Lower leg skin (tissue), 4 donors: ENCODE measurements around the gene SCAF1. TPM values are rescaled to one million over a fixed set of nuclear protein-coding genes. Genes with fewer than 3 reads are reported as not detected.

Experiments
- DNase-seq, 2 donors: peaks; one replicate each; pipeline ENCODE4 v3.0.0-alpha.2; 2019; ENCODE audit warnings: low spot score in 2 of 2
- H3K4me3 ChIP-seq: fragments of 200-600 bp; sonication (generic); 2 replicates; pipeline ENCODE4 v1.5.1; 2017; ENCODE audit warnings: mild to moderate bottlenecking, low read depth; ENCODE audit not compliant: poor library complexity, severe bottlenecking
- CTCF ChIP-seq, 3 donors: fragments of 450-650 bp; IDR thresholded peaks; one replicate each; pipeline ENCODE4 v1.5.1; 2016; ENCODE audit warnings: antibody characterized with exemption in 3 of 3, mild to moderate bottlenecking in 3 of 3, moderate library complexity in 2 of 3
- POLR2A ChIP-seq, 2 donors: fragments of 450-650 bp; IDR thresholded peaks; one replicate each; pipeline ENCODE4 v1.6.1; 2016 to 2017; ENCODE audit warnings: antibody characterized with exemption in 2 of 2, mild to moderate bottlenecking in 1 of 2, moderate library complexity in 1 of 2
- WGBS, 2 donors: methylation state at CpG; one replicate each; pipeline ENCODE4 v1.1.5; 2018; 5-methylcytosine and 5-hydroxymethylcytosine counted together
- intact Hi-C: fragments of 100-400 bp; cut with DNase I; formaldehyde crosslinking; loops from one replicate; pipeline ENCODE4 v1.15.0; 2023; ENCODE audit warnings: low total_unique reads
- microRNA-seq, 2 donors: library from miRNA; unstranded; fragments of <30 nt; microRNA quantifications; one replicate each; pipeline ENCODE4, GENCODE V29; 2016; ENCODE audit warnings: borderline replicate concordance in 2 of 2, borderline number of aligned reads in 1 of 2
- total RNA-seq, 4 donors: library from RNA; depleted of rRNA; stranded (reverse); fragments of >200 nt; gene quantifications; one replicate each; pipeline ENCODE4 v1.1.0, GENCODE V29; 2016

SCAF1 gene
- total RNA-seq, 4 donors from 2014 or later, result 28.6 to 54.3 (median 33.7) TPM

- TF ChIP-seq CTCF (IDR thresholded peaks at IDR 0.05) (no peak), POLR2A (IDR thresholded peaks at IDR 0.05) (no peak)
- intact Hi-C loops, result no loop called here
- 85 to 92% methylated on average over 22 of the region's 22 CpGs for WGBS, 2 donors
- no peak overlapping the region for H3K4me3 ChIP-seq
- no peak for DNase-seq
These were observed 63.1 kb downstream of the SCAF1 start for GRCh38 chr19:49704888-49705642.

- intact Hi-C loops, result no loop called here
- no peak for DNase-seq
- 91 to 95% methylated on average over 6 to 15 of the region's 16 CpGs for WGBS, 2 donors
- TF ChIP-seq POLR2A (IDR thresholded peaks at IDR 0.05), result no peak
- TF ChIP-seq CTCF (IDR thresholded peaks at IDR 0.05), result no peak
- no peak overlapping the region for H3K4me3 ChIP-seq
These were observed 63.9 kb downstream of the SCAF1 start for GRCh38 chr19:49705919-49706318.

Small RNAs within 50 kb of the gene (microRNA-seq; reads per million reads assigned to microRNA genes)
- 0 reads per million in 2 donors for gene MIR5088

Other genes starting within 250 kb of the SCAF1 start
- not detected for gene PTH2, start 218.8 kb upstream of the SCAF1 start, total RNA-seq
- not detected for gene GFY, start 216.8 kb upstream of the SCAF1 start, total RNA-seq
- 1 to 10 TPM in 2 of 4 donors, under 1 TPM in 2; 0.38 to 1.4 (median 0.97) TPM for gene SLC17A7, start 200.7 kb upstream of the SCAF1 start, total RNA-seq
- gene PIH1D1, start 190.4 kb upstream of the SCAF1 start, total RNA-seq, result 100 to 1,000 TPM in 3 of 4 donors, 10 to 100 TPM in 1; 79.6 to 144 (median 118) TPM
- gene ALDH16A1, start 189.0 kb upstream of the SCAF1 start, total RNA-seq, result 10 to 100 TPM; 26.6 to 47.2 (median 42.6) TPM
- 1 to 10 TPM; 2.8 to 6.0 (median 4.4) TPM for gene FLT3LG, start 168.0 kb upstream of the SCAF1 start, total RNA-seq
- 1,000 to 10,000 TPM; 3,727 to 4,286 (median 3,958) TPM for gene RPL13A, start 154.6 kb upstream of the SCAF1 start, total RNA-seq
- gene RPS11, start 145.8 kb upstream of the SCAF1 start, total RNA-seq, result 1,000 to 10,000 TPM; 4,267 to 5,958 (median 4,793) TPM
- 100 to 1,000 TPM; 130 to 198 (median 146) TPM for gene FCGRT, start 129.5 kb upstream of the SCAF1 start, total RNA-seq
- 10 to 100 TPM in 2 of 4 donors, 1 to 10 TPM in 2; 8.8 to 15.3 (median 10.9) TPM for gene RCN3, start 114.2 kb upstream of the SCAF1 start, total RNA-seq
- 10 to 100 TPM; 62.0 to 84.8 (median 66.8) TPM for gene NOSIP, start 61.7 kb upstream of the SCAF1 start, total RNA-seq
- 10 to 100 TPM; 13.9 to 31.2 (median 18.6) TPM for gene PRRG2, start 60.9 kb upstream of the SCAF1 start, total RNA-seq
- 10 to 100 TPM; 19.6 to 53.1 (median 24.5) TPM for gene PRR12, start 51.0 kb upstream of the SCAF1 start, total RNA-seq
- 10 to 100 TPM; 14.0 to 20.2 (median 18.8) TPM for gene RRAS, start 2.1 kb upstream of the SCAF1 start, total RNA-seq
- 100 to 1,000 TPM in 1 of 4 donors, 10 to 100 TPM in 3; 38.7 to 102 (median 74.9) TPM for gene IRF3, start 23.6 kb downstream of the SCAF1 start, total RNA-seq
- 1 to 10 TPM; 6.1 to 9.2 (median 6.6) TPM for gene BCL2L12, start 23.7 kb downstream of the SCAF1 start, total RNA-seq
- gene PRMT1, start 35.1 kb downstream of the SCAF1 start, total RNA-seq, result 100 to 1,000 TPM; 102 to 117 (median 108) TPM
- gene ADM5, start 47.4 kb downstream of the SCAF1 start, total RNA-seq, result 1 to 10 TPM in 3 of 4 donors, under 1 TPM in 1; 0.49 to 3.7 (median 3.5) TPM
- 1 to 10 TPM in 3 of 4 donors, under 1 TPM in 1; 0.97 to 3.3 (median 1.8) TPM for gene CPT1C, start 48.9 kb downstream of the SCAF1 start, total RNA-seq
- gene TSKS, start 121.1 kb downstream of the SCAF1 start, total RNA-seq, result 1 to 10 TPM in 1 of 4 donors, under 1 TPM in 1, not detected in 2; 0.49 to 4.0 TPM
- 100 to 1,000 TPM; 112 to 123 (median 116) TPM for gene AP2A1, start 124.8 kb downstream of the SCAF1 start, total RNA-seq
- 10 to 100 TPM in 3 of 4 donors, 1 to 10 TPM in 1; 9.1 to 21.5 (median 15.6) TPM for gene FUZ, start 171.1 kb downstream of the SCAF1 start, total RNA-seq
- 10 to 100 TPM; 28.9 to 43.7 (median 30.8) TPM for gene MED25, start 176.1 kb downstream of the SCAF1 start, total RNA-seq
- 100 to 1,000 TPM in 2 of 4 donors, 10 to 100 TPM in 2; 62.4 to 122 (median 92.5) TPM for gene PTOV1, start 208.9 kb downstream of the SCAF1 start, total RNA-seq
- gene PNKP, start 225.4 kb downstream of the SCAF1 start, total RNA-seq, result 10 to 100 TPM; 29.3 to 49.7 (median 35.1) TPM
- 10 to 100 TPM; 15.3 to 28.9 (median 23.8) TPM for gene AKT1S1, start 235.1 kb downstream of the SCAF1 start, total RNA-seq
- 10 to 100 TPM; 56.4 to 93.4 (median 59.8) TPM for gene TBC1D17, start 235.5 kb downstream of the SCAF1 start, total RNA-seq